GM12864 (cell line): ENCODE results near the gene TSPAN15.

Experiments
- DNase-seq: peaks from one replicate; pipeline ENCODE4 v3.0.0-alpha.2; 2011; ENCODE audit warnings: low read depth
- H3K4me3 ChIP-seq: 2 replicates; pipeline ENCODE4 v1.5.1; 2011; ENCODE audit warnings: mild to moderate bottlenecking, low read depth, low read length, control low read depth
- CTCF ChIP-seq: IDR thresholded peaks from 2 replicates; pipeline ENCODE4 v1.5.1; 2011; ENCODE audit warnings: low read depth, mild to moderate bottlenecking, moderate library complexity, low read length, control low read depth, inconsistent platforms; ENCODE audit errors: missing control alignments

Gene TSPAN15

GRCh38 chr10:69549959-69550358, 98.7 kb downstream of the TSPAN15 start:
- no peak overlapping the region for H3K4me3 ChIP-seq
- TF ChIP-seq CTCF, result no peak
- no peak for DNase-seq

- no peak overlapping the region for H3K4me3 ChIP-seq
- DNase-seq, result no peak
- TF ChIP-seq CTCF, result no peak
These were observed 101.0 kb downstream of the TSPAN15 start for GRCh38 chr10:69552268-69552667.

- DNase-seq, result no peak
- H3K4me3 ChIP-seq, result no peak overlapping the region
- no peak for TF ChIP-seq CTCF
These were observed 102.1 kb downstream of the TSPAN15 start for GRCh38 chr10:69553328-69553727.

- no peak for TF ChIP-seq CTCF
- H3K4me3 ChIP-seq, result no peak overlapping the region
- DNase-seq, result no peak
These were observed 103.3 kb downstream of the TSPAN15 start for GRCh38 chr10:69554611-69555010.
